SU-DHL-6 (cell line): ENCODE measurements around the gene PLCE1.

ENCODE experiments used
- H2AFZ ChIP-seq: fragments of 200-600 bp; sonication (generic); 2 replicates; pipeline ENCODE4 v1.6.1; 2014; ENCODE audit warnings: low read depth, mild to moderate bottlenecking, moderate library complexity, mixed read lengths, antibody characterized with exemption, low read length; ENCODE audit not compliant: severe bottlenecking
- H3F3A ChIP-seq: fragments of 200-600 bp; shearing (Covaris generic); 2 replicates; pipeline ENCODE4 v1.6.0; 2016; ENCODE audit warnings: antibody characterized with exemption, mild to moderate bottlenecking; ENCODE audit not compliant: insufficient read depth
- H3K27ac ChIP-seq: fragments of 200-600 bp; sonication (generic); 2 replicates; pipeline ENCODE4 v1.5.1; 2016; ENCODE audit warnings: low read depth, mild to moderate bottlenecking, low read length, moderate library complexity, mixed read lengths
- H3K27me3 ChIP-seq: fragments of 200-600 bp; sonication (generic), shearing (Covaris generic); 2 replicates; pipeline ENCODE4 v1.6.0; 2014; ENCODE audit warnings: mild to moderate bottlenecking, low read length
- H3K36me3 ChIP-seq: fragments of 200-600 bp; sonication (generic); 2 replicates; pipeline ENCODE4 v1.6.1; 2014; ENCODE audit warnings: mild to moderate bottlenecking, low read length, mixed read lengths
- H3K4me2 ChIP-seq: fragments of 300-600, 200-600 bp; shearing (Covaris generic), sonication (generic); 2 replicates; pipeline ENCODE4 v1.6.0; 2014; ENCODE audit warnings: low read length, low read depth, mild to moderate bottlenecking; ENCODE audit not compliant: poor library complexity, severe bottlenecking
- H3K4me3 ChIP-seq: fragments of 200-600 bp; sonication (generic); 2 replicates; pipeline ENCODE4 v1.5.1; 2014; ENCODE audit warnings: antibody characterized with exemption, low read length, mild to moderate bottlenecking, mixed read lengths; ENCODE audit not compliant: insufficient read depth, poor library complexity, severe bottlenecking
- H3K79me2 ChIP-seq: fragments of 200-600 bp; sonication (generic); 2 replicates; pipeline ENCODE4 v1.6.1; 2014; ENCODE audit warnings: mild to moderate bottlenecking, low read length, moderate library complexity; ENCODE audit not compliant: insufficient read depth
- H3K9ac ChIP-seq: fragments of 200-600 bp; sonication (generic); 2 replicates; pipeline ENCODE4 v1.7.0; 2014; ENCODE audit warnings: mild to moderate bottlenecking, low read length
- H3K9me2 ChIP-seq: fragments of 200-600 bp; sonication (generic); replicated peaks from 2 replicates; pipeline ENCODE4 v1.6.1; 2014; ENCODE audit warnings: low read length; ENCODE audit not compliant: insufficient read depth
- H3K9me3 ChIP-seq: fragments of 200-600 bp; sonication (generic); 2 replicates; pipeline ENCODE4 v1.6.1; 2014; ENCODE audit warnings: low read length, mixed read lengths; ENCODE audit not compliant: insufficient read depth
- H4K20me1 ChIP-seq: fragments of 200-600 bp; sonication (generic); 2 replicates; pipeline ENCODE4 v1.6.1; 2014; ENCODE audit warnings: low read depth, mild to moderate bottlenecking, antibody characterized with exemption, low read length, moderate library complexity, mixed read lengths
- CTCF ChIP-seq: fragments of 200-600 bp; sonication (generic); IDR thresholded peaks from one replicate; pipeline ENCODE4 v1.5.1; 2017; ENCODE audit warnings: antibody characterized with exemption, mild to moderate bottlenecking, low read length, moderate library complexity; ENCODE audit not compliant: insufficient read depth, poor library complexity, severe bottlenecking
- EZH2phosphoT487 ChIP-seq: fragments of 200-600 bp; sonication (generic), shearing (Covaris generic); conservative IDR thresholded peaks from 2 replicates; pipeline ENCODE4 v1.6.1; 2018; ENCODE audit warnings: mild to moderate bottlenecking, antibody characterized with exemption, low read length, moderate library complexity, mixed read lengths

The PLCE1 gene

GRCh38 chr10:93947524-93947923, 46.2 kb upstream of the PLCE1 start:
- Histone ChIP-seq H3F3A (no peaks in the 10 kb centered on the region), H3K27ac (no peak overlapping the region)

DNA sequence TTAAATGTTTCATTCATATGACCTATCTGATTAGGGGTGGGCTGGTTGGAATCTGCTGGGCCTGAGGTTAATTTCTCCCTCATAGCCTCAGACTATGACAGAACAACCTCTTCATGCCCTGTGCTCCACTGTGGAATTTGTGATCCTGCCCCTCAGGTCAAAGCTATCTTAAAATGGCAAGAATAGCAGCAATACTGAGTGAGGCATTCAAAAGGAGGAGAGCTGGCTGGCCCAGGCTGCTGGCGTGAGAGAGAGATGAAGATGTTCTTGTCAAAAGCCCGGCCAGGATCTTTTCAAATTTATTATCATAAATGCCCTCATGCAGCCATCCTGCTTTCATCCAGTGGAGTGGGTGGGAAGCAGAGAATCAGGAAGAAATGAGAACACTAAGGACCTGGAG, 41.8 kb upstream of the PLCE1 start:
- H4K20me1 ChIP-seq = no peaks in the 10 kb centered on the region
- no peaks in the 10 kb centered on the region for H3F3A ChIP-seq
- H3K9me3 ChIP-seq = no peaks in the 10 kb centered on the region
- H2AFZ ChIP-seq = no peak overlapping the region
- no peaks in the 10 kb centered on the region for H3K79me2 ChIP-seq
- H3K27ac ChIP-seq = no peak overlapping the region
- H3K4me2 ChIP-seq = no peak overlapping the region
- H3K27me3 ChIP-seq = no peaks in the 10 kb centered on the region
- TF ChIP-seq EZH2phosphoT487 (no peak), CTCF (no peak)
- no peak overlapping the region for H3K4me3 ChIP-seq
- no peaks in the 10 kb centered on the region for H3K36me3 ChIP-seq
- H3K9me2 ChIP-seq = no peaks in the 10 kb centered on the region
- H3K9ac ChIP-seq = no peak overlapping the region

More at GRCh38 chr10:93947524-93947923, 46.2 kb upstream of the PLCE1 start:
- Histone ChIP-seq H3K36me3 (no peaks in the 10 kb centered on the region), H3K27me3 (0 out of 2 replicates have a peak, but pooled peaks cover 3% of the 10 kb centered on the region), H4K20me1 (no peaks in the 10 kb centered on the region), H3K9ac (no peak overlapping the region), H3K4me2 (no peak overlapping the region), H3K79me2 (no peaks in the 10 kb centered on the region), H2AFZ (no peak overlapping the region), H3K9me3 (no peaks in the 10 kb centered on the region), H3K9me2 (no peaks in the 10 kb centered on the region), H3K4me3 (no peak overlapping the region)
- no peak for TF ChIP-seq EZH2phosphoT487
- TF ChIP-seq CTCF = no peak

- Histone ChIP-seq H3F3A (no peaks in the 10 kb centered on the region), H3K9ac (no peak overlapping the region), H3K9me3 (no peaks in the 10 kb centered on the region), H3K27me3 (no peaks in the 10 kb centered on the region), H3K79me2 (no peaks in the 10 kb centered on the region), H4K20me1 (no peaks in the 10 kb centered on the region), H3K27ac (no peak overlapping the region), H2AFZ (no peak overlapping the region), H3K4me2 (no peak overlapping the region), H3K4me3 (no peak overlapping the region), H3K9me2 (no peaks in the 10 kb centered on the region), H3K36me3 (no peaks in the 10 kb centered on the region)
- TF ChIP-seq EZH2phosphoT487 = no peak
- TF ChIP-seq CTCF = no peak
These were observed 39.4 kb upstream of the PLCE1 start for GRCh38 chr10:93954299-93954698.
